Activated CD8-positive, alpha-beta memory T cell treated with anti-CD3 and anti-CD28 coated beads for 24 hours (primary cell): ENCODE measurements around the gene ACOD1.
"Not testable (repeated sequence)": the region's sequence is repeated elsewhere in the genome, so short reads cannot be mapped to it uniquely, and the experiment has no call there.

ENCODE experiments used
- DNase-seq: peaks from one replicate; pipeline ENCODE4 v3.0.0-alpha.2; 2020

Gene ACOD1

GRCh38 chr13:76954538-76954937, 6.2 kb downstream of the ACOD1 start:
- no peak for DNase-seq

GRCh38 chr13:76955193-76955592, 6.9 kb downstream of the ACOD1 start:
- no peak for DNase-seq

- no peak for DNase-seq
Measured at GRCh38 chr13:76955661-76956060, 7.3 kb downstream of the ACOD1 start.

- no peak for DNase-seq
Measured at GRCh38 chr13:76958841-76959432, 10.6 kb downstream of the ACOD1 start.

- not testable (repeated sequence) for DNase-seq
Measured at GRCh38 chr13:76959734-76960133, 11.4 kb downstream of the ACOD1 start.

GRCh38 chr13:76965759-76966421, 17.6 kb downstream of the ACOD1 start:
- no peak for DNase-seq

- DNase-seq: no peak
Measured at GRCh38 chr13:76967031-76967430, 18.7 kb downstream of the ACOD1 start.

GRCh38 chr13:76968041-76968440, 19.7 kb downstream of the ACOD1 start:
- DNase-seq: no peak

- DNase-seq: no peak
Measured at GRCh38 chr13:76969488-76970365, 21.4 kb downstream of the ACOD1 start.

GRCh38 chr13:76971215-76971614, 22.9 kb downstream of the ACOD1 start:
- no peak for DNase-seq

- DNase-seq: no peak
Measured at GRCh38 chr13:76971851-76972829, 23.8 kb downstream of the ACOD1 start.

GRCh38 chr13:76973920-76974617, 25.8 kb downstream of the ACOD1 start:
- DNase-seq: no peak

- no peak for DNase-seq
Measured at GRCh38 chr13:76974618-76974975, 26.3 kb downstream of the ACOD1 start.

- no peak for DNase-seq
Measured at GRCh38 chr13:76975863-76976262, 27.6 kb downstream of the ACOD1 start.

- DNase-seq: no peak
Measured at GRCh38 chr13:76976490-76976889, 28.2 kb downstream of the ACOD1 start.

- DNase-seq: no peak
Measured at GRCh38 chr13:76976929-76977328, 28.6 kb downstream of the ACOD1 start.

GRCh38 chr13:76980075-76980718, 31.9 kb downstream of the ACOD1 start:
- DNase-seq: peak; percentile 97

GRCh38 chr13:76982061-76982460, 33.8 kb downstream of the ACOD1 start:
- DNase-seq: no peak

- no peak for DNase-seq
Measured at GRCh38 chr13:76983676-76984075, 35.4 kb downstream of the ACOD1 start.

- DNase-seq: no peak
Measured at GRCh38 chr13:76991432-76991795, 43.1 kb downstream of the ACOD1 start.

GRCh38 chr13:76991796-76992547, 43.7 kb downstream of the ACOD1 start, which contains the start of gene CLN5:
CLN5 (plus strand) TSS chr13:76992081; CDS start chr13:76992099, 18 bp downstream.
- peak; percentile 94 for DNase-seq
